ENCODE data around the gene ITIH3. TPM values are rescaled to one million over a fixed set of nuclear protein-coding genes. Genes with fewer than 3 reads are reported as not detected.

Gene ITIH3
- polyA plus RNA-seq, 1 donor from 2014 or later = not detected

DNA sequence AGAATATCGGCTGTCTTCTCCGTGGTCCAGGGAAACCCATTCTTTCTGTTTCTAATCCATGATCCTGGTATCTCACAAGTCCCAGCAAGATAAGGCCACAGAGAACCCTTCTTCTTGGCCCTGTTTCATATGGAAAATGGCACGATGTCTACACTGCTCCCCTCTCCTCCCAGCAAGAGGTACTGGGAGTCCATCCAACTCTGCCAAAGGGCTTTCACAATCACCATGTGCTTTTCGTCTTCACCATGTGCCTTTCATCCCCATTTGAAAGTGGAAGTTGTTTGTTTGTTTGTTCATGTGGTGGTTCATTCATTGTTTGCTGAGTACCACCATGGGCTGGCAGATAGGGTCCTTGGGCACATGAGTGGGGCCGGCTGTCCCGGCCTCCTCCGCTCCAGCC lies 5.5 kb downstream of the ITIH3 start:
- no peaks in the 10 kb centered on the region for H3F3A ChIP-seq (ENCODE audit: insufficient read depth, low read length, poor library complexity, severe bottlenecking)
- no peaks in the 10 kb centered on the region for H3K36me3 ChIP-seq (ENCODE audit: insufficient read depth, low read length)
- no peaks in the 10 kb centered on the region for H3K79me2 ChIP-seq (replicated peaks; ENCODE audit: insufficient read depth, low read length)
- no peaks in the 10 kb centered on the region for H3K9me3 ChIP-seq (ENCODE audit: low read length)
- no peak overlapping the region for H3K9ac ChIP-seq (ENCODE audit: low read length)
- H2AFZ ChIP-seq (ENCODE audit: low read depth, low read length) = no peak overlapping the region
- no peak overlapping the region for H3K4me3 ChIP-seq (ENCODE audit: low read length)
- TF ChIP-seq EZH2 (IDR thresholded peaks at IDR 0.05; ENCODE audit: borderline replicate concordance, insufficient read depth, low read length, poor library complexity, severe bottlenecking) = no peak
- TF ChIP-seq POLR2AphosphoS5 (IDR thresholded peaks at IDR 0.05) = no peak
- TF ChIP-seq TAF1 (IDR thresholded peaks at IDR 0.05; ENCODE audit: low read depth) = no peak
- no peak for TF ChIP-seq RAD21 (conservative IDR thresholded peaks at IDR 0.05)
- TF ChIP-seq MXI1 (conservative IDR thresholded peaks at IDR 0.05; ENCODE audit: poor library complexity, severe bottlenecking) = no peak
- TF ChIP-seq EP300 (conservative IDR thresholded peaks at IDR 0.05; ENCODE audit: poor library complexity, severe bottlenecking) = no peak
- TF ChIP-seq, protein P1, sequence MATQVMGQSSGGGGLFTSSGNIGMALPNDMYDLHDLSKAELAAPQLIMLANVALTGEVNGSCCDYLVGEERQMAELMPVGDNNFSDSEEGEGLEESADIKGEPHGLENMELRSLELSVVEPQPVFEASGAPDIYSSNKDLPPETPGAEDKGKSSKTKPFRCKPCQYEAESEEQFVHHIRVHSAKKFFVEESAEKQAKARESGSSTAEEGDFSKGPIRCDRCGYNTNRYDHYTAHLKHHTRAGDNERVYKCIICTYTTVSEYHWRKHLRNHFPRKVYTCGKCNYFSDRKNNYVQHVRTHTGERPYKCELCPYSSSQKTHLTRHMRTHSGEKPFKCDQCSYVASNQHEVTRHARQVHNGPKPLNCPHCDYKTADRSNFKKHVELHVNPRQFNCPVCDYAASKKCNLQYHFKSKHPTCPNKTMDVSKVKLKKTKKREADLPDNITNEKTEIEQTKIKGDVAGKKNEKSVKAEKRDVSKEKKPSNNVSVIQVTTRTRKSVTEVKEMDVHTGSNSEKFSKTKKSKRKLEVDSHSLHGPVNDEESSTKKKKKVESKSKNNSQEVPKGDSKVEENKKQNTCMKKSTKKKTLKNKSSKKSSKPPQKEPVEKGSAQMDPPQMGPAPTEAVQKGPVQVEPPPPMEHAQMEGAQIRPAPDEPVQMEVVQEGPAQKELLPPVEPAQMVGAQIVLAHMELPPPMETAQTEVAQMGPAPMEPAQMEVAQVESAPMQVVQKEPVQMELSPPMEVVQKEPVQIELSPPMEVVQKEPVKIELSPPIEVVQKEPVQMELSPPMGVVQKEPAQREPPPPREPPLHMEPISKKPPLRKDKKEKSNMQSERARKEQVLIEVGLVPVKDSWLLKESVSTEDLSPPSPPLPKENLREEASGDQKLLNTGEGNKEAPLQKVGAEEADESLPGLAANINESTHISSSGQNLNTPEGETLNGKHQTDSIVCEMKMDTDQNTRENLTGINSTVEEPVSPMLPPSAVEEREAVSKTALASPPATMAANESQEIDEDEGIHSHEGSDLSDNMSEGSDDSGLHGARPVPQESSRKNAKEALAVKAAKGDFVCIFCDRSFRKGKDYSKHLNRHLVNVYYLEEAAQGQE (IDR thresholded peaks at IDR 0.05; ENCODE audit: borderline replicate concordance) = no peak
- TF ChIP-seq, protein P2, sequence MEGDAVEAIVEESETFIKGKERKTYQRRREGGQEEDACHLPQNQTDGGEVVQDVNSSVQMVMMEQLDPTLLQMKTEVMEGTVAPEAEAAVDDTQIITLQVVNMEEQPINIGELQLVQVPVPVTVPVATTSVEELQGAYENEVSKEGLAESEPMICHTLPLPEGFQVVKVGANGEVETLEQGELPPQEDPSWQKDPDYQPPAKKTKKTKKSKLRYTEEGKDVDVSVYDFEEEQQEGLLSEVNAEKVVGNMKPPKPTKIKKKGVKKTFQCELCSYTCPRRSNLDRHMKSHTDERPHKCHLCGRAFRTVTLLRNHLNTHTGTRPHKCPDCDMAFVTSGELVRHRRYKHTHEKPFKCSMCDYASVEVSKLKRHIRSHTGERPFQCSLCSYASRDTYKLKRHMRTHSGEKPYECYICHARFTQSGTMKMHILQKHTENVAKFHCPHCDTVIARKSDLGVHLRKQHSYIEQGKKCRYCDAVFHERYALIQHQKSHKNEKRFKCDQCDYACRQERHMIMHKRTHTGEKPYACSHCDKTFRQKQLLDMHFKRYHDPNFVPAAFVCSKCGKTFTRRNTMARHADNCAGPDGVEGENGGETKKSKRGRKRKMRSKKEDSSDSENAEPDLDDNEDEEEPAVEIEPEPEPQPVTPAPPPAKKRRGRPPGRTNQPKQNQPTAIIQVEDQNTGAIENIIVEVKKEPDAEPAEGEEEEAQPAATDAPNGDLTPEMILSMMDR (IDR thresholded peaks at IDR 0.05; ENCODE audit: poor library complexity, severe bottlenecking) = no peak
- no peak for TF ChIP-seq SMC3 (conservative IDR thresholded peaks at IDR 0.05; ENCODE audit: poor library complexity)
- no peaks in the 10 kb centered on the region for H3K27me3 ChIP-seq (ENCODE audit: insufficient read depth, low read depth, low read length)
- H4K20me1 ChIP-seq (ENCODE audit: insufficient read depth) = no peaks in the 10 kb centered on the region
- no peaks in the 10 kb centered on the region for H3K9me2 ChIP-seq (ENCODE audit: insufficient read depth, low read length)
- no peak overlapping the region for H3K27ac ChIP-seq (ENCODE audit: low read length)
- H3K4me2 ChIP-seq (ENCODE audit: low read length) = no peak overlapping the region

DNA sequence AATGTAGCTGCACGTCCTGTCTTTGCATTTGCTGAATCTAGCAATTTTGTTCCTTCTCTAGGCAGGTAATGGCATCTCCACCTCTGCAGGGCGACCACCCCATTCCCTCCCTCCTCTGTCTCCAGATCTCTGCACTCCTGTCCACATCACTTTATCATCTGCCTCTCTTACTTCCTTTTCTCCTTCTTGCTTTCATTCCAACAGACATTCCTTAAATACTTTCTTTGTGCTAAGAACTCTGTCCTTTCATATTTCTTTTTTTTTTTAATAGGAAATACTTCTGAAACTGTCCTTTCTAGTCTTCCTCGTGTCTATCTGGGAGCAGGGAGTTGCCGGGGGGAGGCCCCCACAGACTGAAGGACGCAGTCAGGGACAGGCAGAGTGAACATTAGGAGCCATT lies 7.2 kb downstream of the ITIH3 start:
- TF ChIP-seq SMC3 (conservative IDR thresholded peaks at IDR 0.05; ENCODE audit: poor library complexity) = no peak
- no peak for TF ChIP-seq EZH2 (IDR thresholded peaks at IDR 0.05; ENCODE audit: borderline replicate concordance, insufficient read depth, low read length, poor library complexity, severe bottlenecking)
- no peak for TF ChIP-seq EP300 (conservative IDR thresholded peaks at IDR 0.05; ENCODE audit: poor library complexity, severe bottlenecking)
- no peak for TF ChIP-seq POLR2AphosphoS5 (IDR thresholded peaks at IDR 0.05)
- no peak for TF ChIP-seq TAF1 (IDR thresholded peaks at IDR 0.05; ENCODE audit: low read depth)
- TF ChIP-seq, protein P1 (IDR thresholded peaks at IDR 0.05; ENCODE audit: borderline replicate concordance) = no peak
- no peak for TF ChIP-seq MXI1 (conservative IDR thresholded peaks at IDR 0.05; ENCODE audit: poor library complexity, severe bottlenecking)
- no peak for TF ChIP-seq RAD21 (conservative IDR thresholded peaks at IDR 0.05)
- TF ChIP-seq, protein P2 (IDR thresholded peaks at IDR 0.05; ENCODE audit: poor library complexity, severe bottlenecking) = no peak
- no peak overlapping the region for H3K4me2 ChIP-seq (ENCODE audit: low read length)

More for the DNA sequence above, 7.2 kb downstream of the ITIH3 start:
- Histone ChIP-seq H3K4me3 (ENCODE audit: low read length) (no peak overlapping the region), H3K36me3 (ENCODE audit: insufficient read depth, low read length) (no peaks in the 10 kb centered on the region), H4K20me1 (ENCODE audit: insufficient read depth) (no peaks in the 10 kb centered on the region), H3K9me3 (ENCODE audit: low read length) (no peaks in the 10 kb centered on the region), H3K27me3 (ENCODE audit: insufficient read depth, low read depth, low read length) (no peaks in the 10 kb centered on the region), H3K9ac (ENCODE audit: low read length) (no peak overlapping the region), H3K79me2 (replicated peaks; ENCODE audit: insufficient read depth, low read length) (no peaks in the 10 kb centered on the region), H2AFZ (ENCODE audit: low read depth, low read length) (no peak overlapping the region), H3K9me2 (ENCODE audit: insufficient read depth, low read length) (no peaks in the 10 kb centered on the region), H3F3A (ENCODE audit: insufficient read depth, low read length, poor library complexity, severe bottlenecking) (no peaks in the 10 kb centered on the region), H3K27ac (ENCODE audit: low read length) (no peak overlapping the region)

Measured in neural cell (in vitro differentiated cells).